Neuron (in vitro differentiated cells): ENCODE measurements around the gene PGM2.

ENCODE experiments used
- H2AFZ ChIP-seq: one replicate; pipeline ENCODE4 v1.6.1; 2013; ENCODE audit warnings: low read depth, mild to moderate bottlenecking, inconsistent platforms, low read length, moderate library complexity
- H3K27me3 ChIP-seq: one replicate; pipeline ENCODE4 v1.6.1; 2013; ENCODE audit warnings: low read length; ENCODE audit not compliant: insufficient read depth
- H3K36me3 ChIP-seq: one replicate; pipeline ENCODE4 v1.6.1; 2013; ENCODE audit warnings: low read length; ENCODE audit not compliant: insufficient read depth
- H3K4me1 ChIP-seq: one replicate; pipeline ENCODE4 v1.6.1; 2013; ENCODE audit warnings: low read length; ENCODE audit not compliant: insufficient read depth
- H3K4me3 ChIP-seq: 2 replicates; pipeline ENCODE4 v1.5.1; 2013; ENCODE audit warnings: mild to moderate bottlenecking, low read length, moderate library complexity
- H3K9me3 ChIP-seq: one replicate; pipeline ENCODE4 v1.6.1; 2013; ENCODE audit warnings: low read length

Gene PGM2

DNA sequence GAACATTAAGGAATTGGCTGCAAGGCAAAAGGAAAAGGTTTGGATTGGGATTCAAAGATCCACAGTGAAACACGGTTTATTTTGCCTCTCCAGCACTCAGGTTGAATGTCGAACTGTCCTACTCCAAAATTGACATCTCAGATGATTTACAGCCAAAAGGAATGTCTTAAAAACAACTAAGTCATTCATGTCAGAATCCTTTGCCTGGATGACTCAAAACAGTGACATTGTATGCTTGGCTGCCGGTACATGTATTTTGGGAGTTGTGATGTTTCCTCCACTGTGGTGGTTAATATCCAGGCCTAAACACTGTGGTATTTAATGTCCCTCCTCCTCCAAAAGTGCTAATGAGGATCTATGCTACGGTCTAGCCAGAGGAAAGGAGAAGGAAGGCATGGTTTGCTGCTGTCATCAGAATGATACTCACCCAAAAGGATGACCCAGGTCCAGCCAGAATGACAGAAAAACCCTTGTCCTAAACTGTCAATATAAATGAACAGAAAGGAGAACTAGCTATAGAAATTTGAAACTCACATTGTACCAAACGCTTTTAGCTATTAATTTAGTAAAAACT is 20.9 kb downstream of the PGM2 start:
- Histone ChIP-seq H2AFZ (no peak overlapping the region), H3K4me1 (no peaks in the 10 kb centered on the region), H3K36me3 (peaks cover 19% of the 10 kb centered on the region), H3K9me3 (no peaks in the 10 kb centered on the region), H3K4me3 (no peak overlapping the region), H3K27me3 (no peaks in the 10 kb centered on the region)

DNA sequence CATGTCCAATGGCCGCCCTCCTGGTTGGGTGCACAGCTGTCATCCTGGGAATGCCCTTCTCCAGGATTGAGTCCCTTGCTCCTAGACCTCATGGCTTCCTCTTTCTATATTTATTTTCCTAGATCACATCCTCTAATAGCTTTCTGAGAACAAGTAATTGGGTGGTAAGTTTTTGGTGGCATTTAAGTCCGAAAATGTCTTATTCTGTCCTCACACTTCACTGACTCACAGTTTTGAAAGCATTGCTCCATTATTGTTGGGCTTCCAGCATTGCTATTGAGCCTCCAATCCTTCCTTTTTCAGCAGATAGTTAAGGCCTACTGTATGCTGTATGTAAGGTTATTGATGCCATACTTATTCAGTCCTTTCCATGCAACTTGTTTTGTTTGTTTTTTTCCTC is 25.9 kb downstream of the PGM2 start:
- Histone ChIP-seq H3K4me3 (no peak overlapping the region), H3K36me3 (peaks cover 11% of the 10 kb centered on the region), H3K27me3 (no peaks in the 10 kb centered on the region), H3K4me1 (no peaks in the 10 kb centered on the region), H3K9me3 (no peaks in the 10 kb centered on the region), H2AFZ (no peak overlapping the region)

DNA sequence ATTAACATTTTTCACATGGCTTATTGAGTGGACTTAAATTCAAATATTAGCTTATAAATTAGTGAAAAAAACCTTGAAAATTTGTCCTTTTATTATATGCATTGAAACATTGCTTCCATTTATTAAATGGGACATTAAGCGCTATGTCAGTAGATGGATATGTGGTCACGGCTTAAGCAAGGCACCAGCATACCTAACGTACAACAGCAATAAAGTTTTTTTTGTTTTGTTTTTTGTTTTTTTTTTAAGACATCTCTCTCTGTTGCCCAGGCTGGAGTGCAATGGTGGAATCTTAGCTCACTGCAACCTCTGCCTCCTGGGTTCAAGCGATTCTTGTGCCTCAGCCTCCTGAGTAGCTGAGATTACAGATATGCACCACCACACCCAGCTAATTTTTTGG is 31.6 kb downstream of the PGM2 start:
- no peak overlapping the region for H3K4me3 ChIP-seq
- H3K4me1 ChIP-seq, result no peaks in the 10 kb centered on the region
- H2AFZ ChIP-seq, result no peak overlapping the region
- no peaks in the 10 kb centered on the region for H3K27me3 ChIP-seq
- H3K9me3 ChIP-seq, result no peaks in the 10 kb centered on the region
- H3K36me3 ChIP-seq, result peaks cover 3% of the 10 kb centered on the region

DNA sequence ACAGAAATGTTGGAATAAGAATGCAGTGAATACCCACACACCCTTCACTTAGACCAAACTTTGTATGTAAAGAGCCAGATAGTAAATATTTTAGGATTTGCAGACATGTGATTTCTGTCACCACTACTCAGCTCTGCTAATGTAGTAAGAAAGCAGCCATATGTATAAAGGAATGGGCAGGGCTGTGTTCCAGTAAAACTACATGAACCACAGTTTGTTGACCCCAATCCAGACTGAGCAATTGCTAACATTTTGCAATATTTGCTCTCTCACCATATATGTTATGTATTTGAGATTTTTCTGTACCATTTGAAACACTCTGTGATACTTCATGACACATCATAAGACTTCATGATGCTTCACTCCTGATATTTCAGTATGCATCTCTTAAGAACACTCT is 32.4 kb downstream of the PGM2 start:
- H3K36me3 ChIP-seq, result peaks cover 1% of the 10 kb centered on the region
- H3K9me3 ChIP-seq, result no peaks in the 10 kb centered on the region
- H3K27me3 ChIP-seq, result no peaks in the 10 kb centered on the region
- no peak overlapping the region for H3K4me3 ChIP-seq
- no peaks in the 10 kb centered on the region for H3K4me1 ChIP-seq
- H2AFZ ChIP-seq, result no peak overlapping the region

DNA sequence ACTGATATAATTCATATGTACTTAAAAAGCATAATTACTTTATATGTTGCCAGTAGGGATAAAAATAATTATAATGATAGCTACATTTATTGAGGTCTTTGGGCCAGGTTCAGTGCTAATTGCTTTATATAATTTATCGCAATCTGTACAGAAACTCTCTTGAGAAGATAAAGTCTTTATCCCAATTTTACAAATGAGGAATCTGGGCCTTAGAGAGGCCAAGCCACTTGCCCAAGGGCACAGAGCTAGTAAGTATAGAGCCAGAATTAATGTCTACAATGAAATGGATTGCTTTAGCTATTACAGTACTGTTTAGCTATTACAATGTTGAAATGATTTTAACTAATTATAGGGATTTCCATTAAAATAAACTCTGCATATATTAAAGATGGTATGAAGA is 33.8 kb downstream of the PGM2 start:
- H3K4me1 ChIP-seq, result no peaks in the 10 kb centered on the region
- H3K9me3 ChIP-seq, result no peaks in the 10 kb centered on the region
- no peak overlapping the region for H3K4me3 ChIP-seq
- H3K27me3 ChIP-seq, result no peaks in the 10 kb centered on the region
- H3K36me3 ChIP-seq, result no peaks in the 10 kb centered on the region
- H2AFZ ChIP-seq, result no peak overlapping the region

DNA sequence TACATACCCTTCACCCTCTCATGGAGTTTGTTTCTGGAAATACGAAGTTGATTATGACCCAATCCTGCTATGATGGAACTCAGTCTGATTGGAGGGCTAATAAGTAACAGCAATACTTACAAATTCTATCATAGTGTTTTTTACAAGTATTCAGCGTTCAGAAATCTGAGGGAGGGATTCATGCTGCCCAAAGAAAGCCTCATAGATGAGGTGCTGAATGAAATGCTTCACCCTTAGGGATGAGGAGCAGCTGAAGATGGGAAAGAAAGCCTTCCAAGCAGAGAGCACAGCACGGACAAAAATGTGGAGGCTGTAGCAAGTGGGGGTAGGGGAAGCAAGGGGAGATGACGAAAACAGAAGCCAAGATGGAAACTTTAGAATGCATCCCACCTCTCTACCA is 36.5 kb downstream of the PGM2 start:
- Histone ChIP-seq H3K36me3 (no peaks in the 10 kb centered on the region), H3K4me1 (no peaks in the 10 kb centered on the region), H3K4me3 (no peak overlapping the region), H2AFZ (no peak overlapping the region), H3K27me3 (no peaks in the 10 kb centered on the region), H3K9me3 (peaks cover 3% of the 10 kb centered on the region)

DNA sequence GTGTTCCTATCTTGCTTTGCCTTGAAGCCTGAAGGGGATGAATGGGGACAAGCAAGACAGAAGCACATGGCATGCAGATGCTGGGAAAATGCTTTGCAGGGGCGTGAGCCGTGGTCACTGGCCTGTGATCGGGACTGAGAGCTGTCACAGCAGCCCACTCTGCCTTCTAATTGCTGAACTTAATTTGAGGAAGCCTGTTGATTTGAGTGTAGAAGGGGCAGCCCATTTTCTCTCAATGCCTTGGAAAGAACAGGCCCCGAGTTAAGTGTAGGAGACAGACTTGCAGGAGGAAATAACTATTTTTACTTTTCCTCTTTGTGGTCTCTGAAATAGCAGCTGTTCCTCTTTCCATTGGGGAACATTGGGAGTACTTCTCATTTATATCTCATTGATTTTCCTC is 38.3 kb downstream of the PGM2 start:
- Histone ChIP-seq H3K27me3 (no peaks in the 10 kb centered on the region), H3K36me3 (no peaks in the 10 kb centered on the region), H3K9me3 (peaks cover 3% of the 10 kb centered on the region), H3K4me3 (no peak overlapping the region), H3K4me1 (no peaks in the 10 kb centered on the region), H2AFZ (no peak overlapping the region)

DNA sequence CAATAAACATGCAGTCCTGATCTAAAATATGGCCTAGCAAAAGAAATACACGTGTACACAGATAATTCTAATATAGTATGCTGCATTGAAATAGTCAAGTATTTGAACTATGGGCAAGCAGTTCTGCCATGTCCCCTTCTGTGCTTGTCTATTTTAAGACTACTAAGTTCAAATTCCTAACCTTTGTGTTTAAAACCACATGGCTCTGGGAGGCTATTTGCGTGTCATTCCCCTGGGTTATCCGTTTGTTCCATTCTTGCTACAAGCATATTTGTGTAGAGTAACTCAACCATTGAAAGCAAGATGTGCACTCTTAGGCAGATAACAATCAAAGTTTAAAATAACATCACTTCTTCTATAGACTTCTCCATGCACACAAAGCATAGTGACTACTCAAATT is 39.0 kb downstream of the PGM2 start:
- no peak overlapping the region for H3K4me3 ChIP-seq
- no peaks in the 10 kb centered on the region for H3K36me3 ChIP-seq
- H3K4me1 ChIP-seq, result no peaks in the 10 kb centered on the region
- H2AFZ ChIP-seq, result no peak overlapping the region
- no peaks in the 10 kb centered on the region for H3K27me3 ChIP-seq
- H3K9me3 ChIP-seq, result peaks cover 3% of the 10 kb centered on the region

DNA sequence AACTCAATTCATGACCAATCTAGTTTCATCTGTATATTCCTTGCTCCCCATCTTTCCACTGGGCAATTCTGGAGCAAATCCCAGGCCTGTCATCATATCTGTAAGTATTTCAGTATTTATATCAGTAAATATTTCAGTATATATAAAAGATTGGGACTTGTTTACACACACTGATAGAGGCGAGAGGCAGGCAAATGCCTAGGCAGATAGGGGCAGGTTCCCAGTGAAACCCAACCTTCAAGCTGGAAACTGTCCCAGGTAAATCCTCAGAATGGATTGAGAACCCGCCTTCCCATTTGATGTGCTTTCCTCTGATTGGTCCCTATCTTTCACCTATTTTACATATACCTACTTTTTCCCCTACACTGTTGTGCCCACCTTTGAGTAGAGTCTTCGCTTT is 40.6 kb downstream of the PGM2 start:
- peaks cover 3% of the 10 kb centered on the region for H3K9me3 ChIP-seq
- H3K27me3 ChIP-seq, result no peaks in the 10 kb centered on the region
- H3K4me1 ChIP-seq, result no peaks in the 10 kb centered on the region
- no peak overlapping the region for H3K4me3 ChIP-seq
- no peak overlapping the region for H2AFZ ChIP-seq
- H3K36me3 ChIP-seq, result no peaks in the 10 kb centered on the region

DNA sequence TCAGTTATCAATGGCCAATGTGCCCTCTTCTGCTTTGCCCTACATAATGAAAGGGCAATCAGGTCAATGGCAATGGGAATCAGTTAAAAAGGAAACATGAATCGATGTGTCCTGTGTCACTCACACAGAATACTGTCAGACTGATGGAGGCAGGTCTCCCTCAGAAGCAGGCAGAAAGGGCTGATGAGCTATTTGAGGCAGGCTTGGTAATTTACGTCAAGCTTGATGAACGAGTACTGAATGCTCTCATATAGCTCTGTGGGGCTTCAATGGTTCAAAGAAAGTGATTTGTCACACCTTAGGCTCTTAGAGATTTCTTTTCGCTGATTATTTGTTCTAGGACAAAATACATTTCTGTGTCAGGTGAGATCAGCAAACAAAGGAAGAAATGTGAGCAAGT is 41.8 kb downstream of the PGM2 start:
- Histone ChIP-seq H3K4me1 (no peaks in the 10 kb centered on the region), H3K9me3 (peaks cover 3% of the 10 kb centered on the region), H2AFZ (no peak overlapping the region), H3K4me3 (no peak overlapping the region), H3K36me3 (no peaks in the 10 kb centered on the region), H3K27me3 (no peaks in the 10 kb centered on the region)

DNA sequence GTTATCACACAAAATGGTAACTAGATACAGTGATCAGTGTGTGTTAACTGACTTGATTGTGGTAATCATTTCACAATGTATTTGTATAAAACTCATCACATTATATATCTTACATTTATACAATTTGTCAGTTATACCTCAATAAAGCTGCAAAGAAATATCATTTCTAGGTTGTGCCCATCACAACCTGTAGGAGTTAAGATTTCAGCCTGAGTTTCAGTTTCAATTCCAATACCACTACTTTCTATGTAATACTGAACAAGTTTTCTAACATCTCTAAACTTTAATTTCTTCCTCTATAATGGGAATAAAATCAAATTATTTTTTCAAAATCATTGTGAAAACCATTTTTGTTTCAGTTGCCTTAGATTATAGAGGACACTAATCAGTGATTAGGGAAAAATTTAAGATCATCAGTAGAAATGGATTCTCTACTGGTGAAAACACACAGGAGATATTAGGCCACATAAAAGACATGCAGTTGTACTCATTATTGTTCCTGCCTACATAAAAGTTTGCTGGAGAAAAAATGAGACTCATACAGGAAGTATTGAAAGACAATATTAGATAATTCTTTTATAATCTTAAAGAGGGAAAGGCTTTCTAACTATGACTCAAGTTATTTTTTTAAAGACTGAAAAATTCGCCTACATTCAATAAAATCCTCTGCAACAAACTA is 46.0 kb downstream of the PGM2 start:
- no peaks in the 10 kb centered on the region for H3K4me1 ChIP-seq
- no peaks in the 10 kb centered on the region for H3K9me3 ChIP-seq
- H3K27me3 ChIP-seq, result no peaks in the 10 kb centered on the region
- H3K4me3 ChIP-seq, result no peak overlapping the region
- no peaks in the 10 kb centered on the region for H3K36me3 ChIP-seq
- H2AFZ ChIP-seq, result no peak overlapping the region

DNA sequence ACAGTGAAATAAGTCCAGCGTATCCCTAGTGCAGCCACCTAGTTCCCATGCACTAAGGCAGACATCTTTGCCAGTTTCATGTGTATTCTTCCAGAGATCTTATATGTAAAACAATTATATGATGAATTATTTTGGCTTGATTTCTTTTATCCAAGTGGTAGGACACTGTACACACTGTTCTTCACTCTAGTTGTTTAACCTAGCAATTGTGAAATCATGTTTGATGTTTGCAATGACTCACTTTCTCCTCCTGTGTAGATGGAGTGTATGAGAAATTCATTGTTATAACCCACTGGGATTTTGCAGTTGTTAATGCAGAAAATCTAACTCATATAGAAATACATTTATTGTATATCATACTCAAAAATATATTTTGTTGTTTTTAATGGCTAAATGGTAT is 46.9 kb downstream of the PGM2 start:
- H3K9me3 ChIP-seq, result no peaks in the 10 kb centered on the region
- H3K27me3 ChIP-seq, result no peaks in the 10 kb centered on the region
- no peaks in the 10 kb centered on the region for H3K4me1 ChIP-seq
- no peak overlapping the region for H3K4me3 ChIP-seq
- H2AFZ ChIP-seq, result no peak overlapping the region
- no peaks in the 10 kb centered on the region for H3K36me3 ChIP-seq

DNA sequence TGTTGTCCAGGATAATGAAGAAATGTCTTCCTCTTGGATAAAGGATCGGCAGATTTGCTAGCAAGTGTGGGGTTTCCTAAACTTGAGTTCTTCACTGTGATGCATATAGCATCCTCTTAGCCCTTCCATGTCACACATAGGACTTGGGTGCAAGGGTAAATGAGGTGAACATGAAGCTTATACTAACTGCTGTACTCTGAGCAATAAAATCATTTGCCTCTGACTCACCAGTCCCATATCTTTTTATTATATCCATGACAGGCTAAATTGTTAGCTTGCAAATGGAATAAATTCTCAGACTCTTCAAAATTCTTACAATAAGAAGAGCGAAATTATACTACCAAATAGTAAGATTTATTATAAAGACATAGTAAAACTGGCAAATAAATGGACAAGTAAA is 49.7 kb downstream of the PGM2 start:
- no peak overlapping the region for H3K4me3 ChIP-seq

DNA sequence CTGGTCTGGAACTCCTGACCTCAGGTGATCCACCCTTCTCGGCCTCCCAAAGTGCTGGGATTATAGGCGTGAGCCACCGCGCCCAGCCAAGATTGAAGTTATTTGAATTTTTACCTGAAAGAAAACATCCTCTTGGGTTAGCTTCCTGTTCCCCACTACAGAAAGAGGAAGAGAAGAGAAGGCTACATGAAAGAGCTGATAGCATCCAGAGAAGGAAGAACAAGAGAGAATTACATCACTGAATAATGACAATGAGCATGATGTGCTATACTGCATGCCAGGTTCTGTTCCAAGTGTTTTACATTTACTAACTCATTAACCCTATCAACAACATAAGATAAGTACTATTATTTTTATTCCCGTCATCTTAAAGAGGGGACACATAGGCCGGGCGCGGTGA is 52.9 kb downstream of the PGM2 start:
- Histone ChIP-seq H3K4me3 (no peak overlapping the region), H3K27me3 (peaks cover 2% of the 10 kb centered on the region), H3K36me3 (no peaks in the 10 kb centered on the region), H3K4me1 (no peaks in the 10 kb centered on the region), H2AFZ (no peak overlapping the region), H3K9me3 (no peaks in the 10 kb centered on the region)

More for the DNA sequence above, 49.7 kb downstream of the PGM2 start:
- Histone ChIP-seq H3K36me3 (no peaks in the 10 kb centered on the region), H2AFZ (no peak overlapping the region), H3K27me3 (no peaks in the 10 kb centered on the region), H3K4me1 (no peaks in the 10 kb centered on the region), H3K9me3 (no peaks in the 10 kb centered on the region)
